ENCODE data around the gene CACNA1I. TPM values are rescaled to one million over a fixed set of nuclear protein-coding genes. Genes with fewer than 3 reads are reported as not detected.

CACNA1I gene
- total and polyA plus RNA-seq, 5 donors from 2014 or later, result 0.06 to 10.6 (median 0.32) TPM

DNA sequence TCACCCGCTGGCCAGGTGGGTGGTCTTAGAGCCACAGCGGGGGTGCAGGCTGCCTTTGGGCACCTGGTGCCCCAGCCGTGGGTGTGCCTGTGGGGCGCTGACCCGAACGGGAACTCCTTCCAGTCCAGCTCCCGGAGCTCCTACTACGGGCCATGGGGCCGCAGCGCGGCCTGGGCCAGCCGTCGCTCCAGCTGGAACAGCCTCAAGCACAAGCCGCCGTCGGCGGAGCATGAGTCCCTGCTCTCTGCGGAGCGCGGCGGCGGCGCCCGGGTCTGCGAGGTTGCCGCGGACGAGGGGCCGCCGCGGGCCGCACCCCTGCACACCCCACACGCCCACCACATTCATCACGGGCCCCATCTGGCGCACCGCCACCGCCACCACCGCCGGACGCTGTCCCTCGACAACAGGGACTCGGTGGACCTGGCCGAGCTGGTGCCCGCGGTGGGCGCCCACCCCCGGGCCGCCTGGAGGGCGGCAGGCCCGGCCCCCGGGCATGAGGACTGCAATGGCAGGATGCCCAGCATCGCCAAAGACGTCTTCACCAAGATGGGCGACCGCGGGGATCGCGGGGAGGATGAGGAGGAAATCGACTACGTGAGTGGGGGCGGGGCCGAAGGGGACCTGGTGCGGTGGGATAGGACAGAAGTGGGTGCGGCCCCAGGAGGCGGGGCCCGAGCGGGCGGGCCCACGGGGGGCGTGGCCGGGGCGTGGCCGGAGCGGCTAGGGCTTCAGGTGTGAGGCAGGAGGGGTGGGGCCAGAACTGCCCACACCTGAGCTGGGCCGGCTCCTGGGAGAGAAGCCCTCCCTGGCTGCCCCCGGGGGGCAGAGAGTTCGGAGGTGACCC lies 91.5 kb downstream of the CACNA1I start:
- Mint-ChIP-seq H3K4me3 (peak overlapping the region in 3 of 4 donors; percentile 80 to 89 (median 82)), H3K4me1 (peaks cover 0 to 66% (median 23%) of the 10 kb centered on the region in 4 donors), H3K9me3 (peaks cover 0 to 2% (median 0%) of the 10 kb centered on the region in 7 donors), H3K36me3 (peaks cover 16% of the 10 kb centered on the region), H3K27ac (peak overlapping the region in 1 of 3 donors; percentile 85), H3K27me3 (peaks cover 5% of the 10 kb centered on the region)
- Histone ChIP-seq H3K36me3 (ENCODE audit: control insufficient read depth, insufficient read depth, low read length) (no peaks in the 10 kb centered on the region), H3K27me3 (ENCODE audit: control insufficient read depth, insufficient read depth, low read length) (no peaks in the 10 kb centered on the region), H3K4me3 (ENCODE audit: low read depth, low read length) (peak overlapping the region; percentile 32), H3K27ac (ENCODE audit: insufficient read depth, low read length, poor library complexity, severe bottlenecking) (peak overlapping the region; percentile 51), H3K9me3 (ENCODE audit: control insufficient read depth in 2 of 2, low read length in 2 of 2) (no peaks in the 10 kb centered on the region), H3K4me1 (ENCODE audit: control insufficient read depth, insufficient read depth, low read length, poor library complexity, severe bottlenecking) (peaks cover 44% of the 10 kb centered on the region)
- DNase-seq (peak; percentile 77 to 83 (median 78)), ATAC-seq (ENCODE audit: low read depth in 2 of 2) (peak; percentile 66 to 73)

DNA sequence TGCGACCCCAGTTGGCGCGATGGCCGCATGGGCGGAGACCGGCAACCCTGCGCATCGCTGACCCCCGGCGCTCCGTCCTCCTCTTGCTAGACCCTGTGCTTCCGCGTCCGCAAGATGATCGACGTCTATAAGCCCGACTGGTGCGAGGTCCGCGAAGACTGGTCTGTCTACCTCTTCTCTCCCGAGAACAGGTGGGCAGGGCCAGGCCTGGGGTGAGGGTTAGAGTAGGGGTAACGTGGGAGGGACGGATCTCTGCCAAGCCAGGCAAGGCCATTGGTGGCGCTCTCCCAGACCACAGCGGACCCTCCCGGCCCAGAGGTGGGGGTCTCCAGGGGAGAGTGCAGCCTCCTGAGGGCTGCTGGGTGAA lies 92.1 kb downstream of the CACNA1I start:
- Mint-ChIP-seq H3K4me3 (peak overlapping the region; percentile 62 to 78 (median 70)), H3K4me1 (peaks cover 0 to 60% (median 22%) of the 10 kb centered on the region in 4 donors), H3K27ac (no peak overlapping the region), H3K9me3 (peaks cover 0 to 2% (median 0%) of the 10 kb centered on the region in 7 donors), H3K27me3 (peaks cover 5% of the 10 kb centered on the region), H3K36me3 (peaks cover 16% of the 10 kb centered on the region)
- Histone ChIP-seq H3K4me3 (ENCODE audit: low read depth, low read length) (no peak overlapping the region), H3K9me3 (ENCODE audit: control insufficient read depth in 2 of 2, low read length in 2 of 2) (no peaks in the 10 kb centered on the region), H3K27me3 (ENCODE audit: control insufficient read depth, insufficient read depth, low read length) (no peaks in the 10 kb centered on the region), H3K27ac (ENCODE audit: insufficient read depth, low read length, poor library complexity, severe bottlenecking) (no peak overlapping the region), H3K4me1 (ENCODE audit: control insufficient read depth, insufficient read depth, low read length, poor library complexity, severe bottlenecking) (peaks cover 38% of the 10 kb centered on the region), H3K36me3 (ENCODE audit: control insufficient read depth, insufficient read depth, low read length) (no peaks in the 10 kb centered on the region)
- ATAC-seq (ENCODE audit: low read depth in 2 of 2) (no peak), DNase-seq (no peak)

DNA sequence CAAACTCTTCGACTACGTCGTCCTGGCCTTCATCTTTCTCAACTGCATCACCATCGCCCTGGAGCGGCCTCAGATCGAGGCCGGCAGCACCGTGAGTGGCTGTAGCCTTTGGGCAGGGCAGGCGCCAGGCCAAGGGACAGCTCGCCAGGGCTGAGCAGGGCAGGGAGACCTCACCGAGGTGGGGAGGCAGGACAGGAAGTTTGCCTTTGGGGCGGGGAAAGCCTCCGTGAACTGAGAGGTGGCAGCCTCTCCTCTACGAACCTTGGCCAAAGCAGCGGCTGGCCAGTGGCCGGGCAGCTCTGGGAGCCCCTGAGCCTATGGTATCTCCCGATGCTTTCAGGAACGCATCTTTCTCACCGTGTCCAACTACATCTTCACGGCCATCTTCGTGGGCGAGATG lies 93.2 kb downstream of the CACNA1I start:
- peaks cover 5% of the 10 kb centered on the region for H3K27me3 Mint-ChIP-seq
- DNase-seq, result no peak
- H3K4me1 ChIP-seq (ENCODE audit: control insufficient read depth, insufficient read depth, low read length, poor library complexity, severe bottlenecking), result peaks cover 27% of the 10 kb centered on the region

DNA sequence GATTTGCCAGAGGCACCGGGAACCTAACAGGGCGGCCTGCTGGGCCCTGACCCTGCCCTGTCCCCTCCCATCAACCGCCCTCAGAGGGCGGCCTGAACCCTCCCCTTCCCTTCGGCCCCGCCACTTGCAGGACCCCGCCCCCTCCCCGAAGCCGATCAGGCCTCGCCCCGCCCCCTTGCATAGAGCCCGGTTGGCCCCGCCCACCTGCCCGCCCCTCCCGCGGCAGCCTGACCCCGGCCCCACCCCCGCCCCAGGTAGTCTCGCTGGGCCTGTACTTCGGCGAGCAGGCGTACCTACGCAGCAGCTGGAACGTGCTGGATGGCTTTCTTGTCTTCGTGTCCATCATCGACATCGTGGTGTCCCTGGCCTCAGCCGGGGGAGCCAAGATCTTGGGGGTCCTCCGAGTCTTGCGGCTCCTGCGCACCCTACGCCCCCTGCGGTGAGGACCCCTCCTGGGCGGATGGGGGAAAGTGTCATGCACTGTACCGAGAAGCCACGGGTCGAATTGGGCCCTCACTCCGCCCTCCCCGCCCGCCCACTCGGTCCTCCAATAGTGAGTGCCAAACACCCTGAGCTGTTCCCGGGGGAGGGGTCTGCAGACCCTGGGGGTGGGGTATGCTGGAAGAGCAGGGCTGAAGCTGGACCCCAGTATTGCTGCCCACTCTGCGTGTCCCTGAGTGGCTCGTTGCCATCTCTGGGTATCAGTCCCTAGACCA lies 94.1 kb downstream of the CACNA1I start:
- no peak overlapping the region for H3K27ac Mint-ChIP-seq
- Histone ChIP-seq H3K27ac (ENCODE audit: insufficient read depth, low read length, poor library complexity, severe bottlenecking) (peak overlapping the region; percentile 5), H3K36me3 (ENCODE audit: control insufficient read depth, insufficient read depth, low read length) (no peaks in the 10 kb centered on the region), H3K4me1 (ENCODE audit: control insufficient read depth, insufficient read depth, low read length, poor library complexity, severe bottlenecking) (peaks cover 21% of the 10 kb centered on the region), H3K27me3 (ENCODE audit: control insufficient read depth, insufficient read depth, low read length) (no peaks in the 10 kb centered on the region), H3K9me3 (ENCODE audit: control insufficient read depth in 2 of 2, low read length in 2 of 2) (no peaks in the 10 kb centered on the region), H3K4me3 (ENCODE audit: low read depth, low read length) (no peak overlapping the region)
- H3K4me3 Mint-ChIP-seq, result peak overlapping the region in 2 of 4 donors; percentile 29 to 64
- peaks cover 5% of the 10 kb centered on the region for H3K27me3 Mint-ChIP-seq
- H3K36me3 Mint-ChIP-seq, result peaks cover 16% of the 10 kb centered on the region
- peak in 1 of 2 donors; percentile 9 for ATAC-seq (ENCODE audit: low read depth in 2 of 2)
- peaks cover 0 to 8% (median 0%) of the 10 kb centered on the region in 7 donors for H3K9me3 Mint-ChIP-seq
- DNase-seq, result peak; percentile 27 to 46 (median 31)
- peaks cover 0 to 40% (median 11%) of the 10 kb centered on the region in 4 donors for H3K4me1 Mint-ChIP-seq

More for the DNA sequence above, 93.2 kb downstream of the CACNA1I start:
- Histone ChIP-seq H3K9me3 (ENCODE audit: control insufficient read depth in 2 of 2, low read length in 2 of 2) (no peaks in the 10 kb centered on the region), H3K4me3 (ENCODE audit: low read depth, low read length) (no peak overlapping the region), H3K27me3 (ENCODE audit: control insufficient read depth, insufficient read depth, low read length) (no peaks in the 10 kb centered on the region), H3K36me3 (ENCODE audit: control insufficient read depth, insufficient read depth, low read length) (no peaks in the 10 kb centered on the region), H3K27ac (ENCODE audit: insufficient read depth, low read length, poor library complexity, severe bottlenecking) (no peak overlapping the region)
- no peak for ATAC-seq (ENCODE audit: low read depth in 2 of 2)
- no peak overlapping the region for H3K27ac Mint-ChIP-seq
- peaks cover 0 to 7% (median 0%) of the 10 kb centered on the region in 7 donors for H3K9me3 Mint-ChIP-seq
- peak overlapping the region in 3 of 4 donors; percentile 24 to 67 (median 53) for H3K4me3 Mint-ChIP-seq
- H3K36me3 Mint-ChIP-seq, result peaks cover 15% of the 10 kb centered on the region
- H3K4me1 Mint-ChIP-seq, result peaks cover 0 to 49% (median 15%) of the 10 kb centered on the region in 4 donors

DNA sequence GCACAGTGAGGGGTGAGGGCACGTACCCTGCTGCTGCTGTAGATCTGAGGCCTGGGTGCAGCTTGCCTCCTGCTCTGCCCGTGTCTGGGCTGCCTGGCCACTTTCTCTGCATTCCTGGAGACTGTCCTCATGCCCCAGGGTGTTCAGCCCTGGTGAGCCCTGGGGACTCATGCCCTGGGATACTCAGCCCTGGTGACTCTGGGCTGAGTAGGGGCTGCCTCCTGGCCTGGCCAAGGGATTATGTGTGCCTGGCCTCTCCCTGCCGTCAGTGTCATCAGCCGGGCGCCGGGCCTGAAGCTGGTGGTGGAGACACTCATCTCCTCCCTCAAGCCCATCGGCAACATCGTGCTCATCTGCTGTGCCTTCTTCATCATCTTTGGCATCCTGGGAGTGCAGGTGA lies 94.7 kb downstream of the CACNA1I start:
- H3K27me3 ChIP-seq (ENCODE audit: control insufficient read depth, insufficient read depth, low read length), result no peaks in the 10 kb centered on the region
- no peaks in the 10 kb centered on the region for H3K36me3 ChIP-seq (ENCODE audit: control insufficient read depth, insufficient read depth, low read length)
- Mint-ChIP-seq H3K36me3 (peaks cover 14% of the 10 kb centered on the region), H3K27me3 (peaks cover 5% of the 10 kb centered on the region), H3K9me3 (peaks cover 0 to 8% (median 0%) of the 10 kb centered on the region in 7 donors), H3K4me1 (peaks cover 0 to 34% (median 8%) of the 10 kb centered on the region in 4 donors), H3K27ac (peak overlapping the region in 2 of 3 donors; percentile 29 to 85), H3K4me3 (peak overlapping the region in 3 of 4 donors; percentile 46 to 80 (median 48))
- peaks cover 21% of the 10 kb centered on the region for H3K4me1 ChIP-seq (ENCODE audit: control insufficient read depth, insufficient read depth, low read length, poor library complexity, severe bottlenecking)
- H3K27ac ChIP-seq (ENCODE audit: insufficient read depth, low read length, poor library complexity, severe bottlenecking), result peak overlapping the region; percentile 5
- H3K9me3 ChIP-seq (ENCODE audit: control insufficient read depth in 2 of 2, low read length in 2 of 2), result no peaks in the 10 kb centered on the region
- no peak for DNase-seq
- ATAC-seq (ENCODE audit: low read depth in 2 of 2), result no peak
- no peak overlapping the region for H3K4me3 ChIP-seq (ENCODE audit: low read depth, low read length)

DNA sequence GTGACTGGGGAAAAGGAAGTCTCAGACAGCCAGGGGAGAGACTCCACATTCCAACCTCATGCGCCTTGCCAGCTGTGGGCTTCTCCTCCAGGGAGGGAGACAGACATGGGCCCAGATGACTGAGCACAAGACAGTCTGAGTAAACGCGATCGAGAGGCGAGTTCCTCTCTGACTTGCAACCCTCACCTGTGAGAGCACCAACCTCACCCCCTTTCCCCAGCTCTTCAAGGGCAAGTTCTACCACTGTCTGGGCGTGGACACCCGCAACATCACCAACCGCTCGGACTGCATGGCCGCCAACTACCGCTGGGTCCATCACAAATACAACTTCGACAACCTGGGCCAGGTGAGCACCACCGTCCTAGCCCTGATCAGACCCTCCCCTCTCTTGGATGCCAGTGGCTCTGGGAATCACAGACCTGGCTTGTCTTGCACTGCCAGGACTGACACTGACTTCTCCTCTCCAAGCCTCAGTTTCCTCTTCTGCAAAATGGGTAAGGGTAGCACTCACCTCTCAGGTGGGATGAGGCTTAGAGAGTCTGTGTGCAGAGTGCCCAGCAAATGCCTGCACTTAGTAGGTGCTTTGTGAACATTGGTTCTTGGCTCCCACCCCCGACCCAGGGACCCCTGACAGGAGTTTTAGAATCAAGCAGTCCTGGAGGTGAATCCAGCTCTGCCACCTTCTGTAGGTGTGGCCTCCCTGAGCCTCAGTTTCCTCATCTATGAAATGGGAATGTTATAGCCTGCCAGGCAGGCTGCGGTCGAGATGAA lies 95.3 kb downstream of the CACNA1I start:
- H3K4me3 ChIP-seq (ENCODE audit: low read depth, low read length), result no peak overlapping the region
- DNase-seq, result no peak
- H3K27me3 ChIP-seq (ENCODE audit: control insufficient read depth, insufficient read depth, low read length), result no peaks in the 10 kb centered on the region
- no peaks in the 10 kb centered on the region for H3K9me3 ChIP-seq (ENCODE audit: control insufficient read depth in 2 of 2, low read length in 2 of 2)
- Mint-ChIP-seq H3K36me3 (peaks cover 18% of the 10 kb centered on the region), H3K4me3 (peak overlapping the region in 3 of 4 donors; percentile 48 to 80 (median 73)), H3K27ac (peak overlapping the region in 1 of 3 donors; percentile 85), H3K9me3 (peaks cover 0 to 8% (median 0%) of the 10 kb centered on the region in 7 donors), H3K4me1 (peaks cover 0 to 28% (median 7%) of the 10 kb centered on the region in 4 donors), H3K27me3 (peaks cover 5% of the 10 kb centered on the region)
- H3K27ac ChIP-seq (ENCODE audit: insufficient read depth, low read length, poor library complexity, severe bottlenecking), result no peak overlapping the region
- peaks cover 21% of the 10 kb centered on the region for H3K4me1 ChIP-seq (ENCODE audit: control insufficient read depth, insufficient read depth, low read length, poor library complexity, severe bottlenecking)
- no peak for ATAC-seq (ENCODE audit: low read depth in 2 of 2)
- H3K36me3 ChIP-seq (ENCODE audit: control insufficient read depth, insufficient read depth, low read length), result no peaks in the 10 kb centered on the region

DNA sequence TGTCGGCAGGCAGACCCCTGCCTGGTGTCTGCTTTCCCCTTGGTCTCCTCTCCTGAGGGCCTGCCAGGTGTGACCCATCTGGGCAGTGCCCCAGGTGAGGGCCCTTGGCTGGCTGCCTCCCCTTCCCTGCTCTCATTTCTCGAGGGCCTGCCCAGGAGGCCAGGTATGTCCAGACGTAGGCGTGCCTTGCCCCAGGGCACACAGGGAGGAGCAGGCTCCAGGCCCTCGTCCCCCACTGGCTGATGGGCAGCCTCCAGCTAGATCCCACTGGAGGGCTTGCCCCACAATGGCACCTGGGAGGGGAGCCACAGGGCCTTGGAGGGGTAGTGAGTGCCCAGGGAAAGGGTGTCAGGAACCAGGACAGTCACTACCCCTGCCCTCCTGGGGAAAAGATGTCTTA lies 95.9 kb downstream of the CACNA1I start:
- H3K9me3 ChIP-seq (ENCODE audit: control insufficient read depth in 2 of 2, low read length in 2 of 2), result peaks cover 4% of the 10 kb centered on the region in 2 experiments
- no peak for DNase-seq
- Mint-ChIP-seq H3K9me3 (peaks cover 0 to 12% (median 4%) of the 10 kb centered on the region in 7 donors), H3K27ac (no peak overlapping the region), H3K27me3 (peaks cover 5% of the 10 kb centered on the region), H3K4me1 (peaks cover 0 to 22% (median 5%) of the 10 kb centered on the region in 4 donors), H3K4me3 (no peak overlapping the region), H3K36me3 (peaks cover 25% of the 10 kb centered on the region)
- ATAC-seq (ENCODE audit: low read depth in 2 of 2), result no peak
- peaks cover 3% of the 10 kb centered on the region for H3K36me3 ChIP-seq (ENCODE audit: control insufficient read depth, insufficient read depth, low read length)
- H3K4me1 ChIP-seq (ENCODE audit: control insufficient read depth, insufficient read depth, low read length, poor library complexity, severe bottlenecking), result peaks cover 21% of the 10 kb centered on the region
- no peak overlapping the region for H3K27ac ChIP-seq (ENCODE audit: insufficient read depth, low read length, poor library complexity, severe bottlenecking)
- no peaks in the 10 kb centered on the region for H3K27me3 ChIP-seq (ENCODE audit: control insufficient read depth, insufficient read depth, low read length)
- H3K4me3 ChIP-seq (ENCODE audit: low read depth, low read length), result no peak overlapping the region

Data from CD4-positive, CD25-positive, alpha-beta regulatory T cell (primary cell).